K562 (cell line): ENCODE measurements around the gene SRPK2. TPM values are rescaled to one million over a fixed set of nuclear protein-coding genes. Genes with fewer than 3 reads are reported as not detected.

Experiments used
- ATAC-seq: fragments of 200-7000 bp; cut with Tn5 transposase; 3 replicates; pipeline ENCODE4 v1.9.1; 2020; ENCODE audit warnings: moderate library complexity
- BruUV-seq: library from RNA; stranded (reverse); fragments of 400-500 nt; replicated peaks from 2 replicates; lab custom pipeline; 2021; lab: Mats Ljungman, UMichigan
- CTCF ChIA-PET: fragments of 300-600 bp; formaldehyde crosslinking; extraction: SDS; loops from one replicate; lab custom pipeline; 2021; ENCODE audit warnings: low intra/inter-chr PET ratio; lab: Yijun Ruan, JAX
- POLR2A ChIA-PET: fragments of 300-600, 350-650 bp; sonication (Branson Sonifier 250); formaldehyde crosslinking; extraction: SDS; loops from one replicate; lab custom pipeline; 2021; ENCODE audit warnings: antibody characterized with exemption, inconsistent platforms; lab: Yijun Ruan, JAX
- DNase-seq, 4 experiments: peaks; one replicate each; pipeline versions ENCODE4 v3.0.0 to v3.0.0-alpha.2; 2011 to 2018; ENCODE audit warnings: low spot score in 3 of 4, mixed read lengths in 3 of 4; ENCODE audit errors: extremely low read depth in 1 of 4
- FAIRE-seq: peaks from 2 replicates; lab custom pipeline; 2011; peaks lifted over from hg19 to GRCh38; lab: Jason Lieb, UNC
- H2AFZ ChIP-seq: 2 replicates; pipeline ENCODE4 v1.6.0; 2011; ENCODE audit warnings: low read depth, low read length, control low read depth, inconsistent platforms
- H3K27ac ChIP-seq: fragments of 200-600 bp; 3 replicates; pipeline ENCODE4 v1.8.0; 2011; ENCODE audit warnings: low read depth, mild to moderate bottlenecking, control low read depth, inconsistent platforms, low read length, moderate library complexity, mixed read lengths; ENCODE audit errors: extremely low read depth
- H3K27me3 ChIP-seq, 2 experiments: fragments of 300-600 bp in 1 of 2; 2 replicates in 1 of 2; 3 replicates in 1 of 2; pipeline versions ENCODE4 v1.6.0 to v1.8.0; 2011; ENCODE audit warnings: inconsistent platforms in 2 of 2, low read length in 2 of 2, mild to moderate bottlenecking in 1 of 2, mixed read lengths in 1 of 2, moderate library complexity in 1 of 2; ENCODE audit not compliant: control insufficient read depth in 2 of 2, insufficient read depth in 2 of 2
- H3K36me3 ChIP-seq: fragments of 300-600 bp; 3 replicates; pipeline ENCODE4 v1.8.0; 2011; ENCODE audit warnings: mild to moderate bottlenecking, low read length, inconsistent platforms; ENCODE audit not compliant: control insufficient read depth, insufficient read depth
- H3K4me1 ChIP-seq, 2 experiments: fragments of 200-600 bp in 1 of 2; replicated peaks in 1 of 2; 2 replicates in 1 of 2; 3 replicates in 1 of 2; pipeline versions ENCODE4 v1.5.1 to v1.8.0; 2011; ENCODE audit warnings: inconsistent platforms in 2 of 2, low read length in 2 of 2, mild to moderate bottlenecking in 1 of 2, mixed read lengths in 1 of 2, moderate library complexity in 1 of 2; ENCODE audit not compliant: control insufficient read depth in 2 of 2, insufficient read depth in 2 of 2
- H3K4me2 ChIP-seq: 2 replicates; pipeline ENCODE4 v1.6.1; 2011; ENCODE audit warnings: low read length, control low read depth, inconsistent platforms, mixed read lengths; ENCODE audit not compliant: insufficient read depth
- H3K4me3 ChIP-seq: fragments of 200-600 bp; sonication (generic), shearing (Covaris generic); 2 replicates; pipeline ENCODE4 v1.5.1; 2016; ENCODE audit warnings: control low read depth, inconsistent platforms
- H3K79me2 ChIP-seq: fragments of 200-600 bp; 3 replicates; pipeline ENCODE4 v1.8.0; 2011; ENCODE audit warnings: low read length, inconsistent platforms; ENCODE audit not compliant: control insufficient read depth, insufficient read depth
- H3K9ac ChIP-seq, 2 experiments: 2 replicates each; pipeline versions ENCODE4 v1.6.0 to v1.6.1; 2011; ENCODE audit warnings: low read depth in 2 of 2, low read length in 2 of 2, control low read depth in 1 of 2, inconsistent platforms in 1 of 2, mild to moderate bottlenecking in 1 of 2, mixed read lengths in 1 of 2; ENCODE audit not compliant: insufficient read depth in 1 of 2
- H3K9me1 ChIP-seq: one replicate; pipeline ENCODE4 v1.6.0; 2011; ENCODE audit warnings: inconsistent platforms, mild to moderate bottlenecking, low read length, moderate library complexity; ENCODE audit not compliant: control insufficient read depth, insufficient read depth
- H3K9me3 ChIP-seq: replicated peaks from 2 replicates; pipeline ENCODE4 v1.5.1; 2011; ENCODE audit warnings: low read depth, low read length, inconsistent platforms; ENCODE audit not compliant: control insufficient read depth, insufficient read depth
- H4K20me1 ChIP-seq: replicated peaks from 2 replicates; pipeline ENCODE4 v1.6.1; 2011; ENCODE audit warnings: low read length, inconsistent platforms, mixed read lengths; ENCODE audit not compliant: control insufficient read depth, insufficient read depth
- CEBPG ChIP-seq, 3 experiments: fragments of 200-800 bp in 1 of 3; sonication (Bioruptor generic) in 1 of 3; sonication (generic) in 1 of 3; formaldehyde crosslinking in 1 of 3; IDR thresholded peaks in 2 of 3; conservative IDR thresholded peaks in 1 of 3; 2 replicates each; pipeline versions ENCODE4 v1.6.1 to v1.8.0; 2016 to 2022; ENCODE audit warnings: missing compliant biosample characterization in 2 of 3, missing genetic modification characterization in 2 of 3, mild to moderate bottlenecking in 1 of 3, missing genetic modification reagents in 1 of 3
- FOS ChIP-seq: IDR thresholded peaks from 3 replicates; pipeline ENCODE4 v1.6.1; 2011; ENCODE audit not compliant: insufficient read length; ENCODE audit errors: extremely low read depth
- GTF2A2 ChIP-seq: IDR thresholded peaks from 2 replicates; pipeline ENCODE4 v1.6.1; 2016; ENCODE audit warnings: mild to moderate bottlenecking, missing genetic modification characterization, missing compliant biosample characterization
- VEZF1 ChIP-seq: fragments of 200-800 bp; sonication (Bioruptor generic); IDR thresholded peaks from 2 replicates; pipeline ENCODE4 v1.6.1; 2017; ENCODE audit warnings: missing genetic modification characterization, missing compliant biosample characterization
- WHSC1 ChIP-seq: IDR thresholded peaks from one replicate; pipeline ENCODE4 v1.6.1; 2012; ENCODE audit warnings: low read length, control low read depth, inconsistent platforms
- ZKSCAN1 ChIP-seq: fragments of 150-350 bp; IDR thresholded peaks from 2 replicates; pipeline ENCODE4 v1.6.1; 2016; ENCODE audit warnings: low read depth, low read length
- ZNF445 ChIP-seq: fragments of 250-450 bp; sonication (Bioruptor Pico); IDR thresholded peaks from 2 replicates; pipeline ENCODE4 v1.4.0; 2020; ENCODE audit warnings: low read depth, mild to moderate bottlenecking, moderate library complexity
- ZNF76 ChIP-seq: fragments of 250-450 bp; sonication (Bioruptor Pico); IDR thresholded peaks from 2 replicates; pipeline ENCODE4 v1.4.0; 2020; ENCODE audit warnings: mild to moderate bottlenecking, moderate library complexity, borderline replicate concordance
- WGBS: fragments of 100-300 bp; shearing (Covaris generic); methylation state at CpG from one replicate; pipeline ENCODE4 v1.1.6; 2016; ENCODE audit warnings: low coverage, mixed read lengths; ENCODE audit not compliant: insufficient coverage; ENCODE audit errors: missing lambda C conversion rate; 5-methylcytosine and 5-hydroxymethylcytosine counted together
- in situ Hi-C: fragments of 300-500 bp; cut with MboI; formaldehyde crosslinking; loops from 4 replicates; pipeline ENCODE4 v1.15.0; 2018; ENCODE audit warnings: inconsistent platforms, mixed read lengths
- intact Hi-C: fragments of 100-400 bp; cut with micrococcal nuclease; formaldehyde crosslinking; loops from 2 replicates; pipeline ENCODE4 v1.14.2; 2022
- polyA plus RNA-seq, 8 experiments: library from polyadenylated mRNA; depleted of rRNA in 4 of 8; stranded (reverse) in 5 of 8; unstranded in 3 of 8; fragments of >200 nt; fragmentation: Nextera tagmentation in 2 of 8; fragmentation: Illumina TruSeq in 1 of 8; extraction: Ambion mirVana in 2 of 8; extraction: Trizol in 1 of 8; gene quantifications; 2 replicates each; pipeline versions ENCODE4 v1.2.1 to v1.2.3, GENCODE V29; 2011 to 2014; ENCODE audit warnings: inconsistent platforms in 1 of 8, missing spikeins in 1 of 8
- total RNA-seq, 7 experiments: library from RNA; depleted of rRNA in 6 of 7; stranded (reverse); fragments of >200 nt in 6 of 7; fragmentation: Illumina TruSeq in 2 of 7; extraction: Trizol in 2 of 7; gene quantifications; 2 replicates each; pipeline versions ENCODE4 v1.2.1 to v1.2.3, GENCODE V29; 2011 to 2021; ENCODE audit warnings: low replicate concordance in 1 of 7
- TF ChIP-seq, protein P1 (sequence below), 2 experiments: fragments of 450-650 bp in 1 of 2; sonication (generic) in 1 of 2; formaldehyde crosslinking in 1 of 2; IDR thresholded peaks in 1 of 2; conservative IDR thresholded peaks in 1 of 2; 2 replicates each; pipeline versions ENCODE4 v1.6.1 to v1.8.1; 2016 to 2023; ENCODE audit warnings: mild to moderate bottlenecking in 2 of 2, moderate library complexity in 2 of 2, inconsistent platforms in 1 of 2, missing genetic modification reagents in 1 of 2

The SRPK2 gene
- total and polyA plus RNA-seq, 9 of the 15 experiments (the other 6 are each of a cell fraction or from before 2014, with no cell fraction given), result 21.5 to 44.7 (median 33.3) TPM

DNA sequence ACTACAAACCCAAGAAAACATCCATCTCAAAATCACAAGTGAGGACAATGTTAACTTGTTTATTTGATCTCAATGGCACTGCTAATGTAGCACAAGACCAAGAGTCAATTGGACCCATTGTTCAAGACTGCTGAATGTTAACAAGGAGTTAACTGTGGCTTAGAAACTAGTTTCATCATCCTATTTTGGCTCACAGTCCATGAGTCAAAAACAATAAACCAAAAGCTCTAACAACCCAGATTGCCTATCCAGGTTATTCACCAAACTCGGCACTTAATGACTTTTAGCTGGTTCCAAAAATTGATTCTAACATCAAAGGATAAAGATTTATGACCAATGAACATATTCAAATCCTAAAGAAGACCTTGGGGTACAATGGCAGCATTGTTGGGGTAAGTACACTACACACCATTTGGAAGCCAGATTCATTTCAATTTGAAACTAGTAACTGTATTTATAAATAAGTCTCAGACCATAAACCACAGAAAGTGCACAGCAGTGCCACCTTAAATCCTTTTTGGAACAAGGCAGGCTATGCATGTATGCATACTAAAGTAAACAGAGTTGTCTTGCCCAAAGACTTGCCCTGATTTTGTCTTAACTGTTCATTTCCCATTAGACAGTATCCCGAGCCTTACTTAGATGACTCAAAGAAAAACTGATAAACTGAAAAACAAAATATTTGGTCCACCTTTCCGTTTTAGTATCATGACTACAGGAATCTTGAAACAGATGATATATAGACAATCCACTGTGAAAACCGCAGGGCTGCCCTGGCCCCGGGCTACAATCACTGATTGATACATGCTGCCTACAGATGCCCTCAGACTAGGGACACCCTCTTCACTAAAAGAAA lies 84.5 kb downstream of the SRPK2 start:
- Histone ChIP-seq H3K9ac (no peak overlapping the region), H2AFZ (no peak overlapping the region), H3K79me2 (peaks cover 21% of the 10 kb centered on the region), H3K4me2 (no peak overlapping the region), H3K27ac (no peak overlapping the region), H3K4me1 (peaks cover 0 to 4% of the 10 kb centered on the region in 2 experiments; a peak in 1 of 5 replicates), H3K4me3 (no peak overlapping the region), H3K9me3 (no peaks in the 10 kb centered on the region), H3K27me3 (no peaks in the 10 kb centered on the region), H4K20me1 (peaks cover 8% of the 10 kb centered on the region; the same call in 1 of the 2 replicates), H3K36me3 (no peaks in the 10 kb centered on the region), H3K9me1 (no peaks in the 10 kb centered on the region)
- in situ Hi-C loops, result no loop called here
- ATAC-seq (peak; percentile 42), DNase-seq (no peak), FAIRE-seq (no peak)
- POLR2A ChIA-PET, result interaction anchor here (0.6 to 2.0 kb wide), 5 partner anchors 10 to 287 kb away, joined by 3 to 4 read pairs (median 3); no protein-coding TSS in a partner anchor
- BruUV-seq, result no TSS peak
- CTCF ChIA-PET, result no interaction called here
- 36% methylated on average over 5 of the region's 5 CpGs for WGBS
- intact Hi-C loops, result no loop called here
- TF ChIP-seq, protein P1, sequence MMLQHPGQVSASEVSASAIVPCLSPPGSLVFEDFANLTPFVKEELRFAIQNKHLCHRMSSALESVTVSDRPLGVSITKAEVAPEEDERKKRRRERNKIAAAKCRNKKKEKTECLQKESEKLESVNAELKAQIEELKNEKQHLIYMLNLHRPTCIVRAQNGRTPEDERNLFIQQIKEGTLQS (IDR thresholded peaks at IDR 0.05), result 0 out of 2 replicates have a peak, but pooled peaks have one; percentile 24
- TF ChIP-seq, protein P1 (CRISPR knock-in tag; conservative IDR thresholded peaks at IDR 0.05), result no peak
- TF ChIP-seq GTF2A2 (tag) (no peak), CEBPG (CRISPR knock-in tag; IDR thresholded peaks at IDR 0.05) (no peak), CEBPG (tag; conservative IDR thresholded peaks at IDR 0.05 in 1 of 2, IDR thresholded peaks at IDR 0.05 in 1 of 2) (peak in 1 of 2 experiments; percentile 70; a peak in 1 of 4 replicates), WHSC1 (no peak), ZNF445 (CRISPR knock-in tag) (no peak), VEZF1 (CRISPR knock-in tag) (no peak), ZKSCAN1 (no peak), FOS (no peak), ZNF76 (CRISPR knock-in tag) (no peak)
